ENCODE results near the gene GATB. TPM values are rescaled to one million over a fixed set of nuclear protein-coding genes. Genes with fewer than 3 reads are reported as not detected.

Gene GATB
- total and polyA plus RNA-seq, 12 donors = 17.2 to 59.8 (median 36.6) TPM

DNA sequence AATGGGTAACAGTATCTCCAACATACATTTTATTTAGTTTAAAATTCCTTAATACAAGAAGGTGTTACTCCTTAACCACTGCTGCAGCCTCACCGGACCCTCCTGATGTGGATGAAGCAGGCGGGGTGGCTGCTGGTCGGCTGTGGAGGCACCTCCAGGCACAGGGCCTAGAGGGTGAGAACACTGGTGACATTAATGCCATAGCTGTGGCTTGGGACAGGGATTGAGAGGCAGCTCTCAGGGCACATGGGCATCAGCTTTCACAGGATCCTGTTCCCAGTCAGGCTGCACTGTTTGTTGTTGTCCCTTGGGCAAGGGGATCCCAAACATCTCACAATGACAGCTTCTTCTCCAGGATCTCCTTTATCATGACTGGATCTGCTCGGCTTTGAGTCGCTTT is 90.0 kb downstream of the GATB start:
- no peak for TF ChIP-seq POLR2A (IDR thresholded peaks at IDR 0.05)
- TF ChIP-seq, protein P1, sequence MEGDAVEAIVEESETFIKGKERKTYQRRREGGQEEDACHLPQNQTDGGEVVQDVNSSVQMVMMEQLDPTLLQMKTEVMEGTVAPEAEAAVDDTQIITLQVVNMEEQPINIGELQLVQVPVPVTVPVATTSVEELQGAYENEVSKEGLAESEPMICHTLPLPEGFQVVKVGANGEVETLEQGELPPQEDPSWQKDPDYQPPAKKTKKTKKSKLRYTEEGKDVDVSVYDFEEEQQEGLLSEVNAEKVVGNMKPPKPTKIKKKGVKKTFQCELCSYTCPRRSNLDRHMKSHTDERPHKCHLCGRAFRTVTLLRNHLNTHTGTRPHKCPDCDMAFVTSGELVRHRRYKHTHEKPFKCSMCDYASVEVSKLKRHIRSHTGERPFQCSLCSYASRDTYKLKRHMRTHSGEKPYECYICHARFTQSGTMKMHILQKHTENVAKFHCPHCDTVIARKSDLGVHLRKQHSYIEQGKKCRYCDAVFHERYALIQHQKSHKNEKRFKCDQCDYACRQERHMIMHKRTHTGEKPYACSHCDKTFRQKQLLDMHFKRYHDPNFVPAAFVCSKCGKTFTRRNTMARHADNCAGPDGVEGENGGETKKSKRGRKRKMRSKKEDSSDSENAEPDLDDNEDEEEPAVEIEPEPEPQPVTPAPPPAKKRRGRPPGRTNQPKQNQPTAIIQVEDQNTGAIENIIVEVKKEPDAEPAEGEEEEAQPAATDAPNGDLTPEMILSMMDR (IDR thresholded peaks at IDR 0.05) = no peak
- intact Hi-C loops (cut with DNase I) = no loop called here
- DNase-seq = no peak
- Histone ChIP-seq H3K27ac (peak overlapping the region in 1 of 5 donors; percentile 57), H3K9me3 (replicated peaks in 1 of 3) (no peaks in the 10 kb centered on the region), H3K4me1 (replicated peaks in 1 of 2) (peaks cover 0 to 5% of the 10 kb centered on the region in 2 donors), H3K27me3 (no peaks in the 10 kb centered on the region), H3K36me3 (replicated peaks in 1 of 2) (no peaks in the 10 kb centered on the region), H3K4me3 (no peak overlapping the region)
- 87 to 94% (median 92%) methylated on average over 5 of the region's 5 CpGs for WGBS, 4 donors

DNA sequence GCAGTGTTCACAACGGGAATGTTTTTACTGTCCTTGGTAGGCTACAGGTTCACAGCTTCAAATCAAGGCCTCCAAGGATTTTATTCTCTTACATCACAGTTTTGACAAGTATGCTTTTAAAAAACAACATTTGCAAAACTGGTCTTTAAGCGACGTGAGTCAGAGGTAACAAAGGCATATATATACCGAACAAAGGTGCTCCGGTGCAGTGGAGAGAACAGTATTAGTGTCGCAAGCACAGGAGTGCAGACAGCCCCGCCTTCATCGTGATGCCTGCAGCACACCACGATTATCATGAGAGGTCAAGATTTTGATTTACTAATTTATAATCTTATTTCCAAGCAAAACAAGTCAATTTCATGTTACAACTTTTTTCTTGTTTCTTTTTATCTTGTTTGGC is 90.8 kb downstream of the GATB start:
- 81 to 88% (median 84%) methylated on average over 9 of the region's 9 CpGs for WGBS, 4 donors
- no peaks in the 10 kb centered on the region for H3K27me3 ChIP-seq
- H3K27ac ChIP-seq = no peak overlapping the region
- TF ChIP-seq POLR2A (IDR thresholded peaks at IDR 0.05) = no peak
- TF ChIP-seq, protein P1 (IDR thresholded peaks at IDR 0.05) = no peak
- peaks cover 0 to 5% of the 10 kb centered on the region in 2 donors for H3K4me1 ChIP-seq (replicated peaks in 1 of 2)
- H3K9me3 ChIP-seq (replicated peaks in 1 of 3) = no peaks in the 10 kb centered on the region
- intact Hi-C loops (cut with DNase I) = no loop called here
- no peak overlapping the region for H3K4me3 ChIP-seq
- no peak for DNase-seq
- no peaks in the 10 kb centered on the region for H3K36me3 ChIP-seq (replicated peaks in 1 of 2)

DNA sequence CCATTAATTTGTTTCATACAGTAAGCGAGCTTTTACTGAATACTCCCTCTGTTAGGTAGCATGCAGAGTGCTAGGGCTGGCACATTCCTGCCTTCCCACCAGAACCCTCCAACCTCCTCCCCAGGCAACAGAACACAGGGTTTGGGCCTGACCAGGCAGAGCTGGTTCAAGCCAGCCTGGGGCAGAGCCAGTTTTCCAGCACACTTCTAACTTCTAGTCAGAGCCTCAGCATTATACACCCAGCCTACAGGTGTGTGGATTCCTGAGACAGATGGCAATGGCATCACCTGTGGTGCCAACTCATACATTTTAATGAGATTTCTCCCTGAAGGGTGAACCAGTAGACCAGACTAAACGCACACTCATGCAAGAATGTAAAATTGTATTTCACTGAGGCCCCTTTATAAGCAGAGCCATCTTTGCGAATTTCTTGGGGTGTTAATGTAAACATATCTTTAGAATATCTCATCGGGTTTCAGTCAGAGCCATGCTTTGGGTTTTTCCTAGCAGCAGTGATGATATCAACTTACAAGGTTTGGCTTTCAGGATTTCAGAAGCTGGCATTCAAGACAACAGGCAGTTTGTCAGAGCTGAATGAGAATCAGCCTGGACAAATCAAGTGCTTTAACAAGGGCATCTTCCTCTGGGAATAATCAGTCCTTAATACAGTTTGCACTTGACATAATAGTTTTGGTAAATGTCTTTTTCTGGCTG is 92.0 kb downstream of the GATB start:
- no peaks in the 10 kb centered on the region for H3K36me3 ChIP-seq (replicated peaks in 1 of 2)
- TF ChIP-seq, protein P1 (IDR thresholded peaks at IDR 0.05) = no peak
- TF ChIP-seq POLR2A (IDR thresholded peaks at IDR 0.05) = no peak
- H3K4me3 ChIP-seq = no peak overlapping the region
- intact Hi-C loops (cut with DNase I) = no loop called here
- WGBS, 4 donors = 91 to 97% (median 94%) methylated on average over 4 of the region's 4 CpGs
- no peaks in the 10 kb centered on the region for H3K9me3 ChIP-seq (replicated peaks in 1 of 3)
- no peaks in the 10 kb centered on the region for H3K27me3 ChIP-seq
- no peak for DNase-seq
- H3K27ac ChIP-seq = no peak overlapping the region
- peaks cover 0 to 5% of the 10 kb centered on the region in 2 donors for H3K4me1 ChIP-seq (replicated peaks in 1 of 2)

DNA sequence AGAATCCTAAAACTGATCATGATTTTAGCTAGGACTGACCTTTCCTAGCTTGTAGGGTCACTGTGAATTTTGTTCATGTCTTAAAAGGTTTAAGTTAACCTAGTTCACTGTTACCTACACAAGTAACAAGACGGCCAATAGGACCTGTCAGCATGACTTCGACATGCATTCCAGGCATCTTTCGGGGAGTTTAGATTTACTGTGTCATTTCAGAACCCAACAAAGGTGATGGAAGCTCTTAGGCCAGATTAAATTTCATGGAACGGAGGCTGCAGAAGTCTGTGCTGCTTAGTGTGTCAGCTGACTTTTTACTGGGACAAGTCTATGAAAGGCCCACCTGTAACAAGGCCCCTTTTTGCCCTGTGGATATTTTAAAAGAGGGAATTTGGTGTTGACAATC is 93.1 kb downstream of the GATB start:
- Histone ChIP-seq H3K4me1 (replicated peaks in 1 of 2) (peaks cover 0 to 5% of the 10 kb centered on the region in 2 donors), H3K36me3 (replicated peaks in 1 of 2) (no peaks in the 10 kb centered on the region), H3K27me3 (no peaks in the 10 kb centered on the region), H3K4me3 (no peak overlapping the region), H3K27ac (no peak overlapping the region), H3K9me3 (replicated peaks in 1 of 3) (no peaks in the 10 kb centered on the region)
- TF ChIP-seq POLR2A (IDR thresholded peaks at IDR 0.05) = no peak
- TF ChIP-seq, protein P1 (IDR thresholded peaks at IDR 0.05) = no peak
- DNase-seq = no peak
- intact Hi-C loops (cut with DNase I) = no loop called here
- 92 to 95% (median 93%) methylated on average over 4 of the region's 4 CpGs for WGBS, 4 donors

All from adrenal gland (tissue), 12 donors.